Keratinocyte (primary cell): ENCODE data around the gene FHAD1. TPM values are rescaled to one million over a fixed set of nuclear protein-coding genes. Genes with fewer than 3 reads are reported as not detected.

Experiments
- DNase-seq: peaks from one replicate; pipeline ENCODE4 v3.0.0-alpha.2; 2011; ENCODE audit warnings: low read depth, missing footprints, low spot score
- FAIRE-seq: peaks from 2 replicates; lab custom pipeline; 2011; peaks lifted over from hg19 to GRCh38; lab: Jason Lieb, UNC
- H2AFZ ChIP-seq: 2 replicates; pipeline ENCODE4 v1.6.0; 2012; ENCODE audit warnings: low read length, control low read depth, inconsistent platforms; ENCODE audit not compliant: control insufficient read depth
- H3K27ac ChIP-seq: 2 replicates; pipeline ENCODE4 v1.5.1; 2011; ENCODE audit warnings: low read length; ENCODE audit not compliant: control insufficient read depth, insufficient read depth
- H3K27me3 ChIP-seq: 3 replicates; pipeline ENCODE4 v1.6.0; 2011; ENCODE audit warnings: low read length; ENCODE audit not compliant: control insufficient read depth, insufficient read depth; ENCODE audit errors: extremely low read depth
- H3K36me3 ChIP-seq, 2 experiments: 2 replicates in 1 of 2; 3 replicates in 1 of 2; pipeline ENCODE4 v1.5.1; 2011; ENCODE audit warnings: low read length in 2 of 2, mild to moderate bottlenecking in 1 of 2; ENCODE audit not compliant: control insufficient read depth in 2 of 2, insufficient read depth in 2 of 2; ENCODE audit errors: extremely low read depth in 1 of 2
- H3K4me1 ChIP-seq: 3 replicates; pipeline ENCODE4 v1.5.1; 2011; ENCODE audit warnings: low read length; ENCODE audit not compliant: control insufficient read depth, insufficient read depth; ENCODE audit errors: extremely low read depth
- H3K4me2 ChIP-seq: 3 replicates; pipeline ENCODE4 v1.6.0; 2011; ENCODE audit warnings: low read depth, low read length; ENCODE audit not compliant: control insufficient read depth, insufficient read depth; ENCODE audit errors: extremely low read depth
- H3K4me3 ChIP-seq, 3 experiments: fragments of 200-600 bp in 1 of 3; sonication (generic) in 1 of 3; 2 replicates in 2 of 3; 3 replicates in 1 of 3; pipeline ENCODE4 v1.5.1; 2011 to 2016; ENCODE audit warnings: low read length in 3 of 3, mild to moderate bottlenecking in 3 of 3, control low read depth in 2 of 3, inconsistent platforms in 1 of 3, low read depth in 1 of 3, mixed read lengths in 1 of 3, mixed run types in 1 of 3, moderate library complexity in 1 of 3; ENCODE audit not compliant: control insufficient read depth in 2 of 3, insufficient read depth in 2 of 3; ENCODE audit errors: extremely low read depth in 1 of 3
- H3K79me2 ChIP-seq: 2 replicates; pipeline ENCODE4 v1.6.0; 2012; ENCODE audit warnings: low read length; ENCODE audit not compliant: control insufficient read depth, insufficient read depth
- H3K9ac ChIP-seq: 3 replicates; pipeline ENCODE4 v1.6.0; 2011; ENCODE audit warnings: low read length; ENCODE audit not compliant: control insufficient read depth, insufficient read depth; ENCODE audit errors: extremely low read depth
- H3K9me1 ChIP-seq: 3 replicates; pipeline ENCODE4 v1.6.0; 2011; ENCODE audit warnings: low read length; ENCODE audit not compliant: control insufficient read depth, insufficient read depth; ENCODE audit errors: extremely low read depth
- H3K9me3 ChIP-seq: 2 replicates; pipeline ENCODE4 v1.5.1; 2012; ENCODE audit warnings: low read depth, low read length; ENCODE audit not compliant: control insufficient read depth
- H4K20me1 ChIP-seq: 3 replicates; pipeline ENCODE4 v1.6.0; 2011; ENCODE audit warnings: low read length; ENCODE audit not compliant: control insufficient read depth, insufficient read depth; ENCODE audit errors: extremely low read depth
- CTCF ChIP-seq, 3 experiments: IDR thresholded peaks in 1 of 3; conservative IDR thresholded peaks in 1 of 3; optimal IDR thresholded peaks in 1 of 3; 2 replicates in 2 of 3; 3 replicates in 1 of 3; pipeline versions ENCODE3 to v1.5.1; 2011; ENCODE audit warnings: low read length in 3 of 3, mild to moderate bottlenecking in 3 of 3, moderate library complexity in 2 of 3, control low read depth in 1 of 3, inconsistent platforms in 1 of 3; ENCODE audit not compliant: insufficient read depth in 2 of 3; ENCODE audit errors: extremely low read depth in 1 of 3
- EZH2 ChIP-seq: IDR thresholded peaks from one replicate; pipeline ENCODE4 v1.6.1; 2012; ENCODE audit warnings: inconsistent platforms, mild to moderate bottlenecking, low read length, moderate library complexity
- dilution Hi-C: fragments of 300-500 bp; cut with MboI; formaldehyde crosslinking; loops from one replicate; pipeline ENCODE4 v1.7.0; 2020; ENCODE audit warnings: low sequenced_read_pairs; ENCODE audit not compliant: extremely low pct_ligation_motif_present
- polyA plus RNA-seq, 5 experiments: library from polyadenylated mRNA; depleted of rRNA in 3 of 5; stranded (reverse) in 3 of 5; stranded (forward) in 1 of 5; unstranded in 1 of 5; fragments of >200 nt; gene quantifications; 1 replicate in 1 of 5; 2 replicates in 3 of 5; 3 replicates in 1 of 5; pipeline versions ENCODE4 v1.2.1 to v1.2.3, GENCODE V29; 2011 to 2012; ENCODE audit warnings: missing spikeins in 2 of 5, low read depth in 1 of 5, low replicate concordance in 1 of 5

The FHAD1 gene
- polyA plus RNA-seq, 1 donor (not counting 4 experiments of a cell fraction or from before 2014, with no cell fraction given), result 0.09 TPM

- Histone ChIP-seq H3K9me1 (no peaks in the 10 kb centered on the region), H3K79me2 (no peaks in the 10 kb centered on the region), H3K4me2 (no peak overlapping the region), H3K36me3 (no peaks in the 10 kb centered on the region), H3K4me3 (no peak overlapping the region), H2AFZ (no peak overlapping the region), H3K27ac (no peak overlapping the region), H4K20me1 (no peaks in the 10 kb centered on the region), H3K4me1 (peaks cover 30% of the 10 kb centered on the region), H3K9me3 (no peaks in the 10 kb centered on the region), H3K9ac (no peak overlapping the region), H3K27me3 (no peaks in the 10 kb centered on the region)
- DNase-seq (no peak), FAIRE-seq (no peak)
- dilution Hi-C loops, result no loop called here
- TF ChIP-seq EZH2, result no peak
- no peak for TF ChIP-seq CTCF (optimal IDR thresholded peaks at IDR 0.05 in 1 of 3, IDR thresholded peaks at IDR 0.05 in 1 of 3, conservative IDR thresholded peaks at IDR 0.05 in 1 of 3; ENCODE audit: extremely low read depth in 1 of 3, insufficient read depth in 2 of 3, low read length in 3 of 3)
Measured at GRCh38 chr1:15343099-15343498, 96.1 kb downstream of the FHAD1 start.

DNA sequence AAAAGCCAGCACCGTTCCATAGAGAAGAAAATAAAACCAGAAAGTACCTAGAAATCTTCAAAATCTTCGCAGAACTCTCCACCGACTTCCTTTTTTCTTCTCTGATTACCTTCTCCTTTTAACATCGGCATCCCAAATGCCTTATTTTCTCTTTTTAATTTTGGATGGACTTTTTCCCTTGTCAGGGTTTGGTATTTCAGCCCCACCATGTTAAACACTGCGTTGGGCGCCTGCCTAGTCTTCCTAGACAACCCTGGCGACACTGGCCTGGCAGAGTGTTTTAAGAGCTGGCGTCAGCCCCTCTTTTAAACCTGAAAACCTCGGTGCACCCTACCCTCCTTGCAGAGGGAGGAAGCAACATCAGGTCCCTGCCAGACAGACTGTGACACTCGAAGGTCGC, 96.7 kb downstream of the FHAD1 start:
- dilution Hi-C loops, result no loop called here
- H3K27me3 ChIP-seq, result no peaks in the 10 kb centered on the region
- H3K9me3 ChIP-seq, result no peaks in the 10 kb centered on the region
- no peaks in the 10 kb centered on the region for H3K9me1 ChIP-seq
- peaks cover 28% of the 10 kb centered on the region for H3K4me1 ChIP-seq
- H3K4me2 ChIP-seq, result no peak overlapping the region
- DNase-seq, result no peak
- H2AFZ ChIP-seq, result no peak overlapping the region
- no peaks in the 10 kb centered on the region for H3K36me3 ChIP-seq
- no peak overlapping the region for H3K9ac ChIP-seq
- no peak overlapping the region for H3K27ac ChIP-seq
- no peaks in the 10 kb centered on the region for H4K20me1 ChIP-seq
- TF ChIP-seq CTCF (optimal IDR thresholded peaks at IDR 0.05 in 1 of 3, IDR thresholded peaks at IDR 0.05 in 1 of 3, conservative IDR thresholded peaks at IDR 0.05 in 1 of 3; ENCODE audit: extremely low read depth in 1 of 3, insufficient read depth in 2 of 3, low read length in 3 of 3) (no peak), EZH2 (no peak)
- FAIRE-seq, result no peak
- no peak overlapping the region for H3K4me3 ChIP-seq
- H3K79me2 ChIP-seq, result no peaks in the 10 kb centered on the region
